Neural cell (in vitro differentiated cells): ENCODE data around the gene PLD1.

Source experiments
- CTCF ChIP-seq: fragments of 450-650 bp; IDR thresholded peaks from 2 replicates; pipeline ENCODE4 v1.5.1; 2014; ENCODE audit warnings: antibody characterized with exemption, mild to moderate bottlenecking, moderate library complexity; ENCODE audit not compliant: poor library complexity, severe bottlenecking
- EP300 ChIP-seq: fragments of 450-650 bp; conservative IDR thresholded peaks from 2 replicates; pipeline ENCODE4 v1.6.1; 2014; ENCODE audit warnings: antibody characterized with exemption, mild to moderate bottlenecking, moderate library complexity; ENCODE audit not compliant: poor library complexity, severe bottlenecking
- EZH2 ChIP-seq: fragments of 200-600, 300-800 bp; shearing (Covaris generic), sonication (generic); IDR thresholded peaks from 2 replicates; pipeline ENCODE4 v1.6.1; 2014; ENCODE audit warnings: antibody characterized with exemption, low read length, borderline replicate concordance, mild to moderate bottlenecking; ENCODE audit not compliant: insufficient read depth, poor library complexity, severe bottlenecking
- MXI1 ChIP-seq: fragments of 450-650 bp; conservative IDR thresholded peaks from 2 replicates; pipeline ENCODE4 v1.6.1; 2014; ENCODE audit warnings: antibody characterized with exemption, mild to moderate bottlenecking; ENCODE audit not compliant: poor library complexity, severe bottlenecking
- POLR2AphosphoS5 ChIP-seq: IDR thresholded peaks from 2 replicates; pipeline ENCODE4 v1.6.1; 2012
- RAD21 ChIP-seq: fragments of 450-650 bp; conservative IDR thresholded peaks from 2 replicates; pipeline ENCODE4 v1.6.1; 2014; ENCODE audit warnings: antibody characterized with exemption, mild to moderate bottlenecking, moderate library complexity
- REST ChIP-seq: IDR thresholded peaks from 2 replicates; pipeline ENCODE4 v1.6.1; 2012; ENCODE audit warnings: borderline replicate concordance
- TAF1 ChIP-seq: IDR thresholded peaks from 2 replicates; pipeline ENCODE4 v1.6.1; 2012; ENCODE audit warnings: low read depth

DNA sequence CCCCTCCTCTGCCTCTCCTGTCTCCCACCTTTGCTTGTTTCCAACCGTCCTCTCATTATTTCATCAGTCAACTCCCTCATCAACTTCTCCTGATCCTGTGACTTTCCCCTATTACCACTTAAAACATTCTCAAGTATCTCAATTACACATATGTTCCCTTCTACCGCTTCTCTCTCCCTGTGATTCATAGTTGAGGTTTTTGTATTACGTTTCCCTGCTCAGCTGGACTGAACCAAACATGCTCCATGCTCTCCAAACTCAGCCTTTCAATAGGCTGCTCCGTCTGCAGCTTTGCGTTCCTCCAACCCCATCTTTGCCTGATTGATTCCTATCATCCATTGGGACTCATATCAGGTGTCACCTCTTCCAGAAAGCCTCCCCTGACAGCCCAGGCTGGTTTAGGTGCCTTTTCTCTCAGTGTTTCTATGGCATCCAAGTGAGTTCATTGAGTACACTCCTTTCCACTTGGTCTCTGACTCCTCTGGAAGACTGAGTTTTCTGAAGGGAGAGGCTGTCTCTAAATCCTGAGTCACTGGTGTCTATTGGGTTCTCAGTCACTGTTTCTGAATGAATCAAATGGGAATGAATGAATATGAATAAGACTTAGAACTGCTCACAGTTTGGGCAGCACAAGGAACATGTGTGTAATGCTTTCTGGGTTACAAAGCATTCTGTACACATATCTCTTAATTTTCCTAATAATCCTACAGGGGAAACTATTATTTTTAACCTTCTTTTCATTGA is 56.4 kb downstream of the PLD1 start:
- TF ChIP-seq EZH2 (no peak), CTCF (no peak), RAD21 (no peak), POLR2AphosphoS5 (no peak), EP300 (no peak), TAF1 (no peak), MXI1 (no peak), REST (no peak)
